Mucosa of descending colon (tissue), 3 donors: ENCODE data around the gene TMEM255B. TPM values are rescaled to one million over a fixed set of nuclear protein-coding genes. Genes with fewer than 3 reads are reported as not detected.

ENCODE experiments used
- ATAC-seq: fragments of 200-7000 bp; cut with Tn5 transposase; one replicate; pipeline ENCODE4 v1.9.1; 2020; ENCODE audit warnings: mild to moderate bottlenecking, moderate library complexity
- DNase-seq, 3 donors: peaks; one replicate each; pipeline ENCODE4 v3.0.0-alpha.2; 2020
- H3K36me3 ChIP-seq: fragments of 200-600 bp; one replicate; pipeline ENCODE4 v1.8.0; 2021; ENCODE audit warnings: low read depth, mild to moderate bottlenecking
- H3K4me1 ChIP-seq: fragments of 200-600 bp; one replicate; pipeline ENCODE4 v1.8.0; 2021; ENCODE audit warnings: low read depth, mild to moderate bottlenecking
- H3K4me3 ChIP-seq: fragments of 200-600 bp; one replicate; pipeline ENCODE4 v1.8.0; 2021; ENCODE audit warnings: mild to moderate bottlenecking
- H3K9me3 ChIP-seq: fragments of 200-600 bp; one replicate; pipeline ENCODE4 v1.8.0; 2021; ENCODE audit warnings: mild to moderate bottlenecking
- intact Hi-C, 2 donors: fragments of 100-400 bp; cut with DNase I in 1 of 2; cut with micrococcal nuclease in 1 of 2; formaldehyde crosslinking; loops; one replicate each; pipeline versions ENCODE4 v1.11.0 to v1.11.1; 2022; cut with DNase I, micrococcal nuclease
- total RNA-seq, 3 donors: library from RNA; stranded (reverse); fragmentation: NEBNext Ultra II Directional in 2 of 3; extraction: Animal tissue kit (Norgen Biotek cat#: 25700) in 2 of 3; gene quantifications; one replicate each; pipeline versions ENCODE4 v1.2.1 to v1.2.4, GENCODE V29; 2021 to 2023
- TF ChIP-seq, protein P1 (sequence below): fragments of 200-600 bp; IDR thresholded peaks from one replicate; pipeline ENCODE4 v1.8.0; 2022; ENCODE audit warnings: antibody characterized with exemption, mild to moderate bottlenecking
- donor health status: DM: no; HTN: no; CAD: no; lungs with moderate emphysema.
- donor health status: DM: no; HTN: no; CAD: no.
- donor health status: DM: no; HTN: yes; CAD: no.

TMEM255B gene
- total RNA-seq, 3 donors from 2014 or later, result 2.9 to 6.6 (median 6.3) TPM

DNA sequence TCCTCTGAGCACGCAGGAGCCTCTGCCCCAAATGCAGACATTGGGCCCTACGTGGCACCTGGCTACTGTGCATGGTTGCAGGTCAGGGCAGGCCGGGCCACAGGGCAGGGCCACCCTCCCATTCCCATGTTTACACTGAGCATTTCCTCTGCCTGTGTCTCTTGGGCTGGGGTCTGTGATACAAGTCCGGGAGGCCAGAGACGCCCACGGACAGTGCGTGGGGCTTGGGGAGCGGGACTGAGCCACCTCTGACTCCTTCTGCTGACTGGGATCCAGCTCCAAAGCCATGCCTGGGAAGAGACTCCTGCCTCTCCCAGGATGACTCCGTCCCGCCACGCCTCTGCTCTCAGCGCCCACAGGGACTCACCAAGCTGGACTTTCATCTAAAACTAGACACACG, 86.0 kb downstream of the TMEM255B start:
- Histone ChIP-seq H3K4me1 (peaks cover 23% of the 10 kb centered on the region), H3K9me3 (no peaks in the 10 kb centered on the region), H3K36me3 (no peaks in the 10 kb centered on the region), H3K4me3 (no peak overlapping the region)
- intact Hi-C loops, result no loop called here
- TF ChIP-seq, protein P1, sequence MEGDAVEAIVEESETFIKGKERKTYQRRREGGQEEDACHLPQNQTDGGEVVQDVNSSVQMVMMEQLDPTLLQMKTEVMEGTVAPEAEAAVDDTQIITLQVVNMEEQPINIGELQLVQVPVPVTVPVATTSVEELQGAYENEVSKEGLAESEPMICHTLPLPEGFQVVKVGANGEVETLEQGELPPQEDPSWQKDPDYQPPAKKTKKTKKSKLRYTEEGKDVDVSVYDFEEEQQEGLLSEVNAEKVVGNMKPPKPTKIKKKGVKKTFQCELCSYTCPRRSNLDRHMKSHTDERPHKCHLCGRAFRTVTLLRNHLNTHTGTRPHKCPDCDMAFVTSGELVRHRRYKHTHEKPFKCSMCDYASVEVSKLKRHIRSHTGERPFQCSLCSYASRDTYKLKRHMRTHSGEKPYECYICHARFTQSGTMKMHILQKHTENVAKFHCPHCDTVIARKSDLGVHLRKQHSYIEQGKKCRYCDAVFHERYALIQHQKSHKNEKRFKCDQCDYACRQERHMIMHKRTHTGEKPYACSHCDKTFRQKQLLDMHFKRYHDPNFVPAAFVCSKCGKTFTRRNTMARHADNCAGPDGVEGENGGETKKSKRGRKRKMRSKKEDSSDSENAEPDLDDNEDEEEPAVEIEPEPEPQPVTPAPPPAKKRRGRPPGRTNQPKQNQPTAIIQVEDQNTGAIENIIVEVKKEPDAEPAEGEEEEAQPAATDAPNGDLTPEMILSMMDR, result no peak
- no peak for ATAC-seq
- peak in 2 of 3 donors; percentile 20 to 40 for DNase-seq

DNA sequence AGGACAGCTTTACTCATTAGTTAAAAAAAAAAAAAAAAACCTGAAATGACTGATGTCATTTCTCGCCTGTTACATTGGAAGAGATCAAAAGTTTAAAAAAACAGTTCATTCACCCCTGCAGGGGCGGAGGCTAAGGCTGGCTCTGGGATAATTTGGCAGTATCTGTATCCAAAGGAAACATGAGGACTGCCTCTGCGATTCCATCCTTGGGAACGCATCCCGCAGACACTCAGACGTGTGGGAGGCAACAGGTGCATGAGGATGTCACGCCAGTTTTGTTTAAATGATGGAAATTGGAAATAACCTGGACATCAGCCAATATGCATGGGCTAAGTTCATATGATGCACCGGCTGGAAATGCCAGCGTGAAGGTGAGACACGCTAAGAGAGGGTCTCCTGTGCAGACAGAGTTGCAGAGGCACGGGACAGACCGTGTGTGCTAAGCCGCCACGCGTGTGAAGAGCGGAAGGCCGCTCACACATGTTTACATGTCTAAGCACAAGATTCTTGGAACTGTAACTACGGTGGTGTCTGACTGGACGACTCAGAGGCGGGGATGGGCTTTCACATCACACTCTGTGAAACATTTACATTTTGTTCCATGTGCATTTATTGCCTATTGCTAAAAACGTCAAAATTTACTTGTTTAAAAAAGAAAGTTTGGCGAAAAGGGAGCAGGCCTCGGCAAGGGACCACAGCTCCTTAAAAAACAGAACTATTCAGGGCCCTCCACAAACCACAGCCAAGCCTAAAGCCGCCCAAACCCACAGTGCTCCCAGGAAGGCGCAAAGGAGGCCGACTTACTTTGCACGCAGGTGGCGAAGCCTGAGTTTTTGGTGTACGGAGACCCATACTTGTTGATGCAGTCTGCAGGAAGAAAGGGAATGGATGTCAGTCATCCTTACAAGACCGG, 87.0 kb downstream of the TMEM255B start:
- no peaks in the 10 kb centered on the region for H3K36me3 ChIP-seq

DNA sequence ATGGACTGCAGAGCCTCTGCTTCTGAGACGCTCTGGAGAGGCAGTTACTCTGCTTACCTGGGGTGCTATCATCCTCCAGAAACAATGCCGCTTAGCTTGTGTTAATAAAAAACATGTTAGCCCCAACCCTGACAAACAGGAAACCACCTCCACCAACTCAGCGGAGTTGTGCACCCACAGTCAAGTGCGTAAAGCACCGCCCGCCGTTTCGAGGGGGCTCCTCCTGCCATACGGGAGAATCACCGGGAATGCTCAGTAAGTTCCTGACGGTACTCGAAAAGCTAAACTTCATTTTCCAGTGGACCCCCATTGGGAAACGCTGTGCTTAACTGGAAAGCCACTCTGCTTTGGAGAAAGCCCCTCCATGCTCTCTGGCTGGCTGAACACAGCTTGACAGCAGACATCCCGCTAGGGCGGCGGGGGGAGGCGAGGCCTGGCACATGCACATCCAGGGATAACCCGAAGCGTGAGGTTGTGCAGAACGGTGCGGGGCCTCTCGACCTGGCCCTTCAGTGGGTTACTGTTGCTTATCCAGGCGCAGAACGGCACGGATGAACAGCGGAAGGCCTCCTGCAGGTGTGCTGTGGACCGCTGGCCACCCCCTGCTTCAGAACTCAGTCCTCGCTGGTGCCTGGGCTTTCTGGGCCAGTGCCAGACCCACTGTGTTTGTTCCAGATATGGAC, 87.8 kb downstream of the TMEM255B start:
- DNase-seq, result peak in 2 of 3 donors; percentile 29 to 55
- intact Hi-C loops, result no loop called here
- no peaks in the 10 kb centered on the region for H3K36me3 ChIP-seq
- H3K9me3 ChIP-seq, result no peaks in the 10 kb centered on the region
- ATAC-seq, result no peak
- no peak overlapping the region for H3K4me3 ChIP-seq
- TF ChIP-seq, protein P1, result no peak
- H3K4me1 ChIP-seq, result peaks cover 17% of the 10 kb centered on the region

More for the DNA sequence above, 87.0 kb downstream of the TMEM255B start:
- intact Hi-C loops, result no loop called here
- peak in 2 of 3 donors; percentile 20 to 40 for DNase-seq
- Histone ChIP-seq H3K4me1 (peaks cover 17% of the 10 kb centered on the region), H3K4me3 (no peak overlapping the region), H3K9me3 (no peaks in the 10 kb centered on the region)
- ATAC-seq, result no peak
- TF ChIP-seq, protein P1, result no peak

DNA sequence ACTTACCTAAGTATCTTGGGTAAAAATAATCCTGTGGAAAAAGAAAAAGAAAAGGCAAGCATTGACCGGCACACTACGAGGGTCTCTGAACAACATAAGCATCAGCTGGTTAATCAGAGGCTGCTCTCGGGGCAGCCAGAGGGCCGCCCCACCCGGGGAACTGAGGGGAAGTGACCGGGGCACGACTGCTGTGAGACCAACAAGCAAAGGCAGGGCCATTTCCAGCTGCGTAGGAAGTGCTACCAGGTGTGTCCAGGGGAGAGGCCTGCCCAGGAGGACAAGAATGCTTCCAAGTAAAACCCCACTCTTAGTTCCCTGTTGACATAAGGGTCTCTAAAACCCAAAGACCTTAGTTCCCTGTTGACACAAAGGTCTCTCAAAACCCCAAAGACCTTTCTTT, 89.0 kb downstream of the TMEM255B start:
- DNase-seq, result no peak
- peaks cover 22% of the 10 kb centered on the region for H3K4me1 ChIP-seq
- intact Hi-C loops, result no loop called here

DNA sequence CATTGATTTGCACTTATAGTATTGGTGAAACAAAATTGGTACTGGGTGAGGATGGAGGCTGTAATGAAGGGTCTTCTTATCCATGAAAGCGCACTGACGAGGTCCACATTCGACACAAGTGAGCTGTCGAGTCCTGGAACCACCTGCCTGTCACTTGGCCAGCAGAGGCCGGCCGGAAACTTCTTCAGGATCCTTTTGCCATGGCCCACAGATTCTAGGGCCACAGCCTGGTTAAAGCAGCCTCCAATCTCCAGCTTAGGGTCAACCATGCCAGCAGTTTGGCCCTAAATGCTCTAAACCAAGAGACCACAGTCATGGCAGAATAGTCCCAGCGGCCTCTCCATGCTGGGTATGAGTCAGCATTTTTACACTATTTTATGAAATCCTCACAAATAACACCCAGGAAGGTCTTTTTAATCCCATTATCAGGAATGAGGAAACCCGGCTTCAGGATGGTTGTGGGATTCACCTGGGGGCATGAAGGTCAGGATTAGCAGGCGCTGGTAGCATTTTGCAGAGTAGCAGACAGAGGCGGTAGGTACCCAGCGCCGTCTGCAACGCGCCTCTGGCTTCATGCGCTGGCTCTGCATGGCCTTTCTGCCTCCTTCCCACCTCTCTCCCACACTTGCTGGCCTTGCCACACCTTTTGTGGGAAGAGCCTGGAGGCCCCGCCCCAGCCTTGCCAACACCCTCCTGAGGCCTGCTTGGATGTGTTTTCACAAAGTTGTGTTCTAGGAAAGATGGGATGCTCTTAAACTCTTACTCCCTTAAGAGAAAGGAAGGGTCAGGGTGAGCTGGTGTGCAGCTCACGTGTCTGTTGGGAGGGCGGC, 89.6 kb downstream of the TMEM255B start:
- H3K9me3 ChIP-seq, result no peaks in the 10 kb centered on the region
- intact Hi-C loops, result no loop called here
- H3K4me3 ChIP-seq, result no peak overlapping the region
- no peaks in the 10 kb centered on the region for H3K36me3 ChIP-seq
- H3K4me1 ChIP-seq, result peaks cover 27% of the 10 kb centered on the region
- TF ChIP-seq, protein P1, result no peak
- DNase-seq, result peak; percentile 78 to 83 (median 79)
- ATAC-seq, result peak; percentile 95

More for the DNA sequence above, 89.0 kb downstream of the TMEM255B start:
- Histone ChIP-seq H3K36me3 (no peaks in the 10 kb centered on the region), H3K4me3 (no peak overlapping the region), H3K9me3 (no peaks in the 10 kb centered on the region)
- no peak for ATAC-seq
- TF ChIP-seq, protein P1, result no peak
